Duodenal mucosa (tissue), 2 donors: ENCODE results near the gene DUSP28.

Experiments
- H3K27ac ChIP-seq: one replicate; pipeline ENCODE4 v1.7.0; 2013; ENCODE audit warnings: low read depth, low read length
- H3K27me3 ChIP-seq, 2 donors: one replicate each; pipeline ENCODE4 v1.7.0; 2013; ENCODE audit warnings: low read length in 2 of 2, control low read depth in 1 of 2; ENCODE audit not compliant: insufficient read depth in 2 of 2, control insufficient read depth in 1 of 2
- H3K36me3 ChIP-seq, 2 donors: one replicate each; pipeline ENCODE4 v1.7.0; 2013; ENCODE audit warnings: low read length in 2 of 2, control low read depth in 1 of 2; ENCODE audit not compliant: insufficient read depth in 2 of 2, control insufficient read depth in 1 of 2
- H3K4me1 ChIP-seq, 2 donors: one replicate each; pipeline ENCODE4 v1.7.0; 2013; ENCODE audit warnings: low read length in 2 of 2, control low read depth in 1 of 2; ENCODE audit not compliant: insufficient read depth in 2 of 2, control insufficient read depth in 1 of 2
- H3K4me3 ChIP-seq, 2 donors: one replicate each; pipeline ENCODE4 v1.7.0; 2013; ENCODE audit warnings: low read length in 2 of 2, low read depth in 1 of 2
- H3K9ac ChIP-seq, 2 donors: one replicate each; pipeline ENCODE4 v1.7.0; 2013; ENCODE audit warnings: low read length in 2 of 2, low read depth in 1 of 2
- H3K9me3 ChIP-seq, 2 donors: one replicate each; pipeline ENCODE4 v1.7.0; 2013; ENCODE audit warnings: low read length in 2 of 2, control low read depth in 1 of 2; ENCODE audit not compliant: control insufficient read depth in 1 of 2

Gene DUSP28

DNA sequence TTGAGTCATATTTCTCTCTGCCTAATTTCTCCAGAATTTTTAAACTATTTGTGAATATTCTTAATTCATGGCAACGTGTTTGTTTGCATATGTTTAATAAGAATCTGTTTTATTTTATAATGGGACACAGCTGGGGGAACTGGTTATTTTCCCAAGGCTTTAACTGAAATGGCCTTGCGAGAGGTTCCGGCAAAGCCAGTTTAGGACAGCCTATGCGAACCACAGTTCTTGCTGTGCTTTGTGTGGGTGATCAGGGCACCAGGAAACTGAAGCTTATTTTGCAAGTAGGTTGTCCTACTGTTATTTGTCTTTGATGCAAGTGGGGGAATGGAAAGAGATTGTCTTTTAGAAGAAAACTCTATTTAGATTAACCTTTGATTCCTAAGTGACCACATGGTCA lies 8.9 kb upstream of the DUSP28 start:
- Histone ChIP-seq H3K36me3 (peaks cover 6 to 33% of the 10 kb centered on the region in 2 donors), H3K9me3 (no peaks in the 10 kb centered on the region), H3K9ac (no peak overlapping the region), H3K27me3 (no peaks in the 10 kb centered on the region), H3K27ac (no peak overlapping the region), H3K4me3 (no peak overlapping the region), H3K4me1 (no peaks in the 10 kb centered on the region)

DNA sequence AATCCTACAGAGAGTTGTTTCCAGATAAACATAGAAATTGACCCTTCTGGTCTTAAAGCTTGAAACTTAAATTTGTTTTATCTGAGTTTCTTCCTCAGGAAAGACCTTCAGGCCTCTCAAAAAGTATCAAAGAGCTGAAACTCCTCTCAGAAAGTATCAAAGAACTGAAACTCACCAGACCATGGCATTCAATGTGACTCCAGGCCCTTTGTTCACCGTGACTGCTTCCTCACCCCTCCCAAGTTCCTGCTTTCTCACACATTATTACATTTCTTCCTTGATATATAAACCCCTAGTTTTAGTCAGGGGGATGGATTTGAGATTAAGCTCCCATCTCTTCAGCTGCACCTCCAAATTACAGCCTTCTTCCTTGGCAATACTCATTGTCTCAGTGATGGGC lies 8.3 kb upstream of the DUSP28 start:
- Histone ChIP-seq H3K9ac (no peak overlapping the region), H3K36me3 (peaks cover 6 to 33% of the 10 kb centered on the region in 2 donors), H3K27ac (no peak overlapping the region), H3K4me3 (no peak overlapping the region), H3K4me1 (no peaks in the 10 kb centered on the region), H3K27me3 (no peaks in the 10 kb centered on the region), H3K9me3 (no peaks in the 10 kb centered on the region)

DNA sequence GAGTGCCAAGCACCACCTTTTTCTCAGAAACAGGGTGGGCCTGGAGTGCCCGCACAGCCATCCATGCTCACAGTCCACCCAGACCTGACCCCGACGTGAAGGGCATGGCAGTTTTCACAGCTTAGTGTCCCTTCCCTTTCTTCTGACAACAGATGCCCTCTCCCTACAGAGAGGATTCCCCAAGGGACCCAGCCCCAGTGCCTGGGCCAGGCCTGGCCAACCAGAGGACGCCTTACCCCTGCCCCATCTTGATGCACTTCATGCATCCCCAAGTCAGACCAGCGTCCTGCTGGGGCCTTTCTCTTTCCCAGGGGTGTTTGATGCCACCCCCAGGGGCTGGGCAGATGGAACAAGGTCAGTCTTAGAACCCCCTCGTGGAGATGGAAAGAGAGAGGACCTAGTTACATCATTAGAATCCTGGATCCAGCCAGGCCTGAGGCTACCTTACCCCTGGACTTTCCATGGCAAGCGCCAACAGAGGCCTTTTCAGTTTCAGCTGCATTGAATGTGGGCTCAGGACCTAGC lies 6.1 kb upstream of the DUSP28 start:
- peaks cover 6 to 33% of the 10 kb centered on the region in 2 donors for H3K36me3 ChIP-seq
- H3K9ac ChIP-seq: no peak overlapping the region
- H3K27ac ChIP-seq: no peak overlapping the region

DNA sequence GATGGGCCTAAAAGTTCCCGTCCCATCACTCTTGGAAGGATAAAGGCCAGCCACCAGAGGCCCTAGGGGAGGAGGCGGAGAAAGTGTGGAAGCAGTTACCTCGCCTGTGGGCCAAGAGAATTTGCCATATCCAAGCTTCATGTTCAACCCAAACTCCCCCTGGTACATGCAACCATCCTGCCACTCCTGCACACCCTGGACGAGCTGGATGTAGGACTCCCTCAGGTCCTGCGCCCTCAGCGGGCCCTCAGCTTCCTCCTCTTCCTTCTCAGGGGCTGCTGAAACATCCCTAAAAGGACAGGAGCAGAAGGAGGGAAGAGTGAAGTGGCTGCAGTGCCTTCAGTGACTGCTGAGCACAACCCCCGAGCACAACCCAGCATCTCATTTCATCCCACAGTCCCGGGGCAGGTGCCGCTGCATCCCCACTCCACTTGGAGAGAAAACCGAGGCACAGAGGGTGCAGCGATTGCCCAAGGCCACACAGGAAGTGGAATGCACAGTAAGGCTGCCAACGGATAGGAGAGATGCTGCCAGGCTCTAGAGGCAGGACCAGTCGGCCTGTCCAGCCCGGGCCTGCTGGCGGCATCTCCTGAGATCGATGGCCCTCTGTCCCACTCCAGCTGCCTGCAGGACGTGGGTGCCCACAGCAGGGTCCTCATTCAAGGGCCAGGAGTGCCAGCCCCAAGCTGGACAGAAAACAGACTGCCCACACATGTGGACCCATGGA lies 5.2 kb upstream of the DUSP28 start:
- H3K9ac ChIP-seq: no peak overlapping the region
- H3K36me3 ChIP-seq: peaks cover 6 to 33% of the 10 kb centered on the region in 2 donors
- no peaks in the 10 kb centered on the region for H3K9me3 ChIP-seq
- H3K4me3 ChIP-seq: no peak overlapping the region
- no peak overlapping the region for H3K27ac ChIP-seq
- H3K4me1 ChIP-seq: peaks cover 15% of the 10 kb centered on the region in 2 donors
- H3K27me3 ChIP-seq: no peaks in the 10 kb centered on the region

More for the DNA sequence above, 6.1 kb upstream of the DUSP28 start:
- Histone ChIP-seq H3K4me3 (no peak overlapping the region), H3K9me3 (no peaks in the 10 kb centered on the region), H3K4me1 (peaks cover 6% of the 10 kb centered on the region in 2 donors), H3K27me3 (no peaks in the 10 kb centered on the region)

DNA sequence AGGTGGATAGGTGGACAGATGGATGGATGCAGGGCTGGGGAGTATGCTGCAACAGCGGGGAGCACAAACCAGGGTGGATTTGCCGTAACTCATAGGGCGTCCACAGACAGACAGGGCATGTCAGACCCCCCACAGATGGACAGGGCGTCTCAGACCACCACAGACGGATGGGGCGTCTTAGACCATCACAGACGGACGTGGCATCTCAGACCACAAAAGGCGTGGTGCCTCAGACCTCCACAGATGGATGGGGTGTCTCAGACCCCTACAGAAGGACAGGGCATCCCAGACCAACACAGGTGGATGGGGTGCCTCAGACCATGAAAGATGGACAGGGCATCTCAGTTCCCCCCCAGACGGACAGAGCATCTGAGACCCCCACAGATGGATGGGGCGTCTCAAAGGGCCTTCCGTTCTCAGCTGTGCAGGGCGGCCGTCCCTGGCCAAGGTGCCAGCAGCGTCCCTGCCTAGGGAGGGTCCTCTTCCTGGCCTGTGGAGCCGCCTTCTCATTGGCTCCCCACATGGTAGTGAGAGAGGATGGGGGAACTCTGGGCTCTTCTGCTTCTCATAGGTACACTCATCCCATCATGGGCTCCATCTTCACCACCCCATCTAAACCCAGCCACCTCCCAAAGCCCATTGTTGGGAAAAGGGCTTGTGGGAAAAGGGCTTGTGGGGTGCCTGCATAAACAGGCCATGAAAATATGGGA lies 4.5 kb upstream of the DUSP28 start:
- Histone ChIP-seq H3K27ac (no peak overlapping the region), H3K9ac (no peak overlapping the region), H3K36me3 (peaks cover 6 to 33% of the 10 kb centered on the region in 2 donors), H3K27me3 (no peaks in the 10 kb centered on the region), H3K4me1 (peaks cover 16% of the 10 kb centered on the region in 2 donors), H3K9me3 (no peaks in the 10 kb centered on the region), H3K4me3 (no peak overlapping the region)

DNA sequence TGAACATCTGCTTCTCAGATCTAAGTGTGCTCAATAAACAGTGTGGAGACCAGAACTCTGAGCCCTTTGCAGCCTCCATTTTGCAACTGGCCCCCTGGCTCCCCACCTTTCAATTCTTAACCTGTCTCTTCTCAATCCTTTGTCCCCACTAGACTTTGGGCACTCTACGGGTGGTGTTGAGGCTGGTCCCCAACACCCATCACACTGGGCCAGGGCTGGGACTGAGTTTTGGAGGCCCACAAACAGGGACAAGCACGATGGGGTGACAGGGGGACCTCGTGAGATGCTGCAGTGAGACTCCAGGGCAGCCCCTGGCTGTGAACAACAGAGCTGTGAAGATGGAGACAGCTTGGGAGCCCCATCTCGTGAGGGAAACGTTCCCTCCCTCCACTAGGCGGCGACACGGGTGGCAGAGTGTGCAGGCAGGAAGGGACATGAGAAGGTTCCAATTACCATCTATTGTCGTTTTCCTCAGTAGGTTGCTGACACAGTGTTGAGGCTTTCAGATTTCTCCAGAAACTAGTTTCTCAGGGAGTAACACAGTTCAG lies 3.5 kb upstream of the DUSP28 start:
- H3K27me3 ChIP-seq: no peaks in the 10 kb centered on the region
- H3K4me1 ChIP-seq: peaks cover 20% of the 10 kb centered on the region in 2 donors
- H3K4me3 ChIP-seq: no peak overlapping the region
- H3K9me3 ChIP-seq: no peaks in the 10 kb centered on the region
- no peak overlapping the region for H3K27ac ChIP-seq
- H3K9ac ChIP-seq: no peak overlapping the region
- peaks cover 6 to 25% of the 10 kb centered on the region in 2 donors for H3K36me3 ChIP-seq

DNA sequence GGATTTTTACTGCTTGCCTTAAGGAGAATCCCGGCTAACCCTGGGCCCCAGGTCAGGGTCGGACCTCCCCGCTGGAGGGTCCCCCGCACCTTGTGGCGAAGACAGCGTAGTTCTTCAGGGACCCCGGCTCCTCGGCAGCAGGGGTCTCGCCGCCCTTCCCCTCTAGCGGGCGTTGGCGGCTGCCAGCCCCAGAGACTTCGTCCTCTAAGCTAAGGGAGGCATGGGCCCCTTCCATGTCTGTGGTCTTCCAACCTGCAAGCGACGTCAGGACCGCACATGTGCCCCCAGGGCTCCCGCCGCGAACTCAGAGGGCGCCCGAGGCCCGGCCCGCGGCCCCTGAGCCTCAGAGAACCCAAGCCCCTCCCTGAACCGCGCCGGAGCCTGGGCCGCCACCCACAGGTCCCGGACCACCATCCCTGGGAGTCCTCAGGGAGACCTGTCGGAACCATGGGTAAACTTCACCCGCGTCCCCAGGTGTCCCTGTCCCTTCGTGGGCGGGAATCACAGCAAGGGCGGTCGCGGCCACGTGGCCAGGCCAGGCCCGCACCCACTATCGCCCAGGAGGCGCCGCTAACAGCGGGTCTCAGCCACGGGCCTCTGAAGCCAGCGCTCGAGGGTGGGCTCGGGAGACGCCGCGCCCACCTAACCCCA lies 2.9 kb upstream of the DUSP28 start:
- peaks cover 6 to 20% of the 10 kb centered on the region in 2 donors for H3K36me3 ChIP-seq
- no peak overlapping the region for H3K9ac ChIP-seq
- H3K4me1 ChIP-seq: peaks cover 25 to 26% of the 10 kb centered on the region in 2 donors
- no peak overlapping the region for H3K27ac ChIP-seq
- H3K4me3 ChIP-seq: peak overlapping the region in 1 of 2 donors; percentile 43
- H3K27me3 ChIP-seq: no peaks in the 10 kb centered on the region
- H3K9me3 ChIP-seq: no peaks in the 10 kb centered on the region

DNA sequence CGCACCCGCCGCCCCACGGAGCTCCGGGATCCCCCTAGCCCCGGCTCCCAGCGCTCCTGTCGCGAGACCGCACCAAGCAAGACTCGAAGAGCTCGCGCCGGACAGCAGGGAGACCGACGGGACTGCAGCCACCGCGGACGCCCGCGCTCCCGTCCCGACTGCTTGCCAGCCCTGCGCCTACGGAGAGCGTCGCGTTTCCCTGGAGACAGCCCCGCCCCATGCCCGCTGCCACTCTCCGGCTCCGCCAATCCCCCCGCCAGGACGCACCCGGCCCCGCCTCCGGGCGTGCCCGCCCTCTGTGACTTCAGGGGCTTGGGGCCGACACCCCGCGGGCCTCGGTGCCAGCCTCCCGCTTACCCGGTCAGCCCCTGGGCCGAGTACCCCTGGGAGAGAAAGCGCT lies 2.3 kb upstream of the DUSP28 start, which contains the start of gene ANKMY1:
Gene ANKMY1, minus strand, starts transcription at position 181 of the 400 bp plus-strand sequence. CDS start 653 bp downstream, outside the sequence.
- H3K27ac ChIP-seq: no peak within 1 kb of the TSS
- peaks cover 5 to 18% of the 10 kb centered on the region in 2 donors for H3K36me3 ChIP-seq
- H3K9ac ChIP-seq: no peak within 1 kb of the TSS
- H3K4me3 ChIP-seq: peak within 1 kb of the TSS; percentile 36 to 43
- H3K4me1 ChIP-seq: peaks cover 28 to 29% of the 10 kb centered on the region in 2 donors
- no peaks in the 10 kb centered on the region for H3K9me3 ChIP-seq
- H3K27me3 ChIP-seq: no peaks in the 10 kb centered on the region

DNA sequence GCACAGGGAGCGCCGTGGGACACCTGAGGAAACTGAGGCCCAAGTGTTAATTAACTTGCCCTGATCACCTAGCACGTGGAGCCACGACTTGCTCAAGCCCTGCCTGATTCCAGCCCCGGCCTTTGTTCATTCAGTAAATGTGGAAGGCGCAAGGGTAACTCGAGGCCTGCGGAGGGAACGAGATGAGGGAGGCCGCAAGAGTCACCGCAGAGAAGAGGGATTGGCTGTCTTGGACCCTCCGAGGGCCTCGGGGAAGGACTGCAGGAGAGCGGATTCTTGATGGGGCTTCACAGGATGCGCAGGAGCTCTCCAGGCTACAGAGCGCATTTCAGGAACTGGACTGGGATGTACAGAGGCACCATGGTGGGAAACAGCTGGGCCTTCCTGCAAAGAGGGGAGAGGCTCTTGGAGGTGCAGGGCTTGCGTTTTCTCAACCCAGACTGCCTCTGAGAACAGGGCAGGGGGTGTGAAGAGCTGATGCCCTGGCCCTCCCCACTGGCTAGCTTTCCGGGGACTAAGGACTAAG lies 1.9 kb upstream of the DUSP28 start:
- Histone ChIP-seq H3K9ac (no peak overlapping the region), H3K9me3 (no peaks in the 10 kb centered on the region), H3K4me1 (peaks cover 28 to 29% of the 10 kb centered on the region in 2 donors), H3K27me3 (no peaks in the 10 kb centered on the region), H3K27ac (no peak overlapping the region), H3K36me3 (peaks cover 0 to 16% of the 10 kb centered on the region in 2 donors), H3K4me3 (peak overlapping the region; percentile 36 to 43)
